Liver (tissue), 9 donors: ENCODE results near the gene DDX31. TPM values are rescaled to one million over a fixed set of nuclear protein-coding genes. Genes with fewer than 3 reads are reported as not detected.

Experiments used
- DNase-seq: peaks from one replicate; pipeline ENCODE4 v3.0.0-alpha.2; 2017; ENCODE audit warnings: low spot score
- H3K27ac ChIP-seq, 2 donors: one replicate each; pipeline ENCODE4 v1.7.0; 2013; ENCODE audit warnings: inconsistent platforms in 2 of 2, low read length in 2 of 2, control low read depth in 1 of 2, low read depth in 1 of 2, mild to moderate bottlenecking in 1 of 2
- H3K27me3 ChIP-seq, 4 donors: one replicate each; pipeline versions ENCODE4 v1.6.1 to v1.7.0; 2013; ENCODE audit warnings: low read length in 3 of 4, inconsistent platforms in 1 of 4, mild to moderate bottlenecking in 1 of 4, moderate library complexity in 1 of 4; ENCODE audit not compliant: control insufficient read depth in 4 of 4, insufficient read depth in 4 of 4
- H3K36me3 ChIP-seq, 4 donors: one replicate each; pipeline versions ENCODE4 v1.6.1 to v1.7.0; 2013; ENCODE audit warnings: low read length in 3 of 4, mild to moderate bottlenecking in 3 of 4, low read depth in 1 of 4, moderate library complexity in 1 of 4; ENCODE audit not compliant: control insufficient read depth in 4 of 4, insufficient read depth in 3 of 4
- H3K4me1 ChIP-seq, 4 donors: one replicate each; pipeline versions ENCODE4 v1.6.1 to v1.7.0; 2013; ENCODE audit warnings: low read length in 3 of 4, mild to moderate bottlenecking in 3 of 4, moderate library complexity in 1 of 4; ENCODE audit not compliant: control insufficient read depth in 4 of 4, insufficient read depth in 4 of 4
- H3K4me3 ChIP-seq, 3 donors: one replicate each; pipeline versions ENCODE4 v1.6.1 to v1.7.0; 2013; ENCODE audit warnings: low read length in 3 of 3, control low read depth in 1 of 3, low read depth in 1 of 3, mild to moderate bottlenecking in 1 of 3
- H3K9ac ChIP-seq, 2 donors: one replicate each; pipeline ENCODE4 v1.7.0; 2013; ENCODE audit warnings: low read length in 2 of 2, mild to moderate bottlenecking in 2 of 2, moderate library complexity in 2 of 2, control low read depth in 1 of 2, low read depth in 1 of 2
- H3K9me3 ChIP-seq, 4 donors: one replicate each; pipeline versions ENCODE4 v1.6.1 to v1.7.0; 2013; ENCODE audit warnings: low read length in 3 of 4; ENCODE audit not compliant: control insufficient read depth in 4 of 4
- ATF3 ChIP-seq: IDR thresholded peaks from 2 replicates; pipeline ENCODE4 v1.6.1; 2016; ENCODE audit warnings: antibody characterized with exemption
- CTCF ChIP-seq: fragments of 150-350 bp; IDR thresholded peaks from 2 replicates; pipeline ENCODE4 v1.5.1; 2017; ENCODE audit warnings: improper control_type of control experiment, low read depth, low read length; ENCODE audit not compliant: missing input control
- EGR1 ChIP-seq, 2 donors: IDR thresholded peaks; 2 replicates each; pipeline ENCODE4 v1.6.1; 2016 to 2018; ENCODE audit warnings: antibody characterized with exemption in 2 of 2, low read depth in 2 of 2
- FOXA1 ChIP-seq: IDR thresholded peaks from 2 replicates; pipeline ENCODE4 v1.6.1; 2016; ENCODE audit warnings: antibody characterized with exemption
- FOXA2 ChIP-seq: IDR thresholded peaks from 2 replicates; pipeline ENCODE4 v1.6.1; 2016; ENCODE audit warnings: antibody characterized with exemption
- GABPA ChIP-seq, 2 donors: IDR thresholded peaks in 1 of 2; conservative IDR thresholded peaks in 1 of 2; 2 replicates each; pipeline ENCODE4 v1.6.1; 2016; ENCODE audit warnings: antibody characterized with exemption in 2 of 2, mild to moderate bottlenecking in 1 of 2, moderate library complexity in 1 of 2
- HNF4A ChIP-seq, 2 donors: conservative IDR thresholded peaks; 2 replicates each; pipeline ENCODE4 v1.6.1; 2016; ENCODE audit warnings: antibody characterized with exemption in 2 of 2, mild to moderate bottlenecking in 2 of 2
- HNF4G ChIP-seq: IDR thresholded peaks from 2 replicates; pipeline ENCODE4 v1.6.1; 2016; ENCODE audit warnings: antibody characterized with exemption
- JUND ChIP-seq, 2 donors: IDR thresholded peaks; 2 replicates each; pipeline ENCODE4 v1.6.1; 2016; ENCODE audit warnings: antibody characterized with exemption in 2 of 2
- MAX ChIP-seq: IDR thresholded peaks from 2 replicates; pipeline ENCODE4 v1.6.1; 2016; ENCODE audit warnings: antibody characterized with exemption
- NR2F2 ChIP-seq: IDR thresholded peaks from 2 replicates; pipeline ENCODE4 v1.6.1; 2016; ENCODE audit warnings: antibody characterized with exemption
- REST ChIP-seq: IDR thresholded peaks from 2 replicates; pipeline ENCODE4 v1.6.1; 2016; ENCODE audit warnings: antibody characterized with exemption, mild to moderate bottlenecking
- RXRA ChIP-seq, 2 donors: IDR thresholded peaks; 2 replicates each; pipeline ENCODE4 v1.6.1; 2017 to 2018; ENCODE audit warnings: antibody characterized with exemption in 2 of 2, mild to moderate bottlenecking in 1 of 2
- SP1 ChIP-seq: IDR thresholded peaks from 2 replicates; pipeline ENCODE4 v1.6.1; 2018; ENCODE audit warnings: antibody characterized with exemption, mild to moderate bottlenecking
- TAF1 ChIP-seq: conservative IDR thresholded peaks from 2 replicates; pipeline ENCODE4 v1.6.1; 2016; ENCODE audit warnings: antibody characterized with exemption, mild to moderate bottlenecking
- YY1 ChIP-seq: IDR thresholded peaks from 2 replicates; pipeline ENCODE4 v1.6.1; 2016; ENCODE audit warnings: antibody characterized with exemption, mild to moderate bottlenecking
- ZBTB33 ChIP-seq: IDR thresholded peaks from 2 replicates; pipeline ENCODE4 v1.6.1; 2016; ENCODE audit warnings: antibody characterized with exemption
- WGBS: extraction: QIAGEN DNeasy Blood & Tissue Kit; methylation state at CpG from one replicate; pipeline ENCODE4 v1.1.7; 2013; 5-methylcytosine and 5-hydroxymethylcytosine counted together
- polyA plus RNA-seq, 2 donors: library from polyadenylated mRNA; stranded (reverse) in 1 of 2; unstranded in 1 of 2; fragments of 200-250 nt in 1 of 2; fragments of >200 nt in 1 of 2; fragmentation: Nextera tagmentation in 1 of 2; extraction: Ambion mirVana in 1 of 2; gene quantifications; one replicate each; pipeline versions ENCODE4 v1.2.1 to v1.2.3, GENCODE V29; 2013 to 2015
- total RNA-seq, 2 donors: library from RNA; depleted of rRNA; stranded (reverse); fragments of >200 nt; gene quantifications; one replicate each; pipeline ENCODE4 v1.2.3, GENCODE V29; 2014
- donor health status: healthy.
- donor health status: healthy.
- donor health status: healthy.
- donor health status: healthy.
- donor health status: healthy.

Gene DDX31
- total and polyA plus RNA-seq, 4 donors, result 2.5 to 9.6 (median 4.5) TPM

GRCh38 chr9:132589148-132590036 is 80.4 kb downstream of the DDX31 start:
- 4% methylated on average over 83 of the region's 83 CpGs for WGBS
- Histone ChIP-seq H3K4me1 (peaks cover 0 to 5% (median 2%) of the 10 kb centered on the region in 4 donors), H3K36me3 (peaks cover 0 to 5% (median 3%) of the 10 kb centered on the region in 4 donors), H3K9ac (no peak overlapping the region), H3K27me3 (peaks cover 0 to 40% (median 16%) of the 10 kb centered on the region in 4 donors), H3K4me3 (no peak overlapping the region), H3K9me3 (no peaks in the 10 kb centered on the region), H3K27ac (no peak overlapping the region)
- no peak for DNase-seq
- no peak for TF ChIP-seq NR2F2
- TF ChIP-seq EGR1 (IDR thresholded peaks at IDR 0.05; ENCODE audit: low read depth in 2 of 2), result no peak
- no peak for TF ChIP-seq FOXA1
- TF ChIP-seq HNF4A (conservative IDR thresholded peaks at IDR 0.05), result no peak
- no peak for TF ChIP-seq CTCF
- no peak for TF ChIP-seq ZBTB33
- TF ChIP-seq YY1, result no peak
- TF ChIP-seq HNF4G, result no peak
- TF ChIP-seq JUND (IDR thresholded peaks at IDR 0.05), result no peak
- no peak for TF ChIP-seq ATF3
- no peak for TF ChIP-seq TAF1
- TF ChIP-seq RXRA (IDR thresholded peaks at IDR 0.05), result no peak
- no peak for TF ChIP-seq REST
- TF ChIP-seq FOXA2, result no peak
- TF ChIP-seq GABPA (IDR thresholded peaks at IDR 0.05 in 1 of 2, conservative IDR thresholded peaks at IDR 0.05 in 1 of 2), result no peak
- no peak for TF ChIP-seq SP1
- no peak for TF ChIP-seq MAX
